A549 (cell line): Measurements from ENCODE around the gene TOE1. TPM values are rescaled to one million over a fixed set of nuclear protein-coding genes. Genes with fewer than 3 reads are reported as not detected.

Source experiments
- ATAC-seq, 2 experiments: fragments of 200-7000 bp in 1 of 2; fragments of >200 bp in 1 of 2; cut with Nextera tagmentation in 1 of 2; cut with Tn5 transposase in 1 of 2; 3 replicates each; pipeline versions ENCODE4 v1.8.0 to v1.9.1; 2018 to 2020; ENCODE audit warnings: mild to moderate bottlenecking in 1 of 2, moderate library complexity in 1 of 2
- CTCF ChIA-PET: fragments of 300-600 bp; sonication (Branson Sonifier 250); formaldehyde crosslinking; extraction: SDS; loops from one replicate; lab custom pipeline; 2021; ENCODE audit warnings: antibody characterized with exemption, inconsistent platforms; lab: Yijun Ruan, JAX
- POLR2A ChIA-PET: fragments of 350-600 bp; formaldehyde crosslinking; extraction: SDS; loops from one replicate; lab custom pipeline; 2021; ENCODE audit warnings: antibody characterized with exemption, inconsistent platforms; lab: Yijun Ruan, JAX
- DNase-seq, 2 experiments: peaks; one replicate each; pipeline versions ENCODE4 v3.0.0 to v3.0.0-alpha.2; 2011 to 2016; ENCODE audit warnings: low read depth in 1 of 2, low spot score in 1 of 2
- FAIRE-seq: peaks from 2 replicates; lab custom pipeline; 2011; peaks lifted over from hg19 to GRCh38; lab: Jason Lieb, UNC
- H3K27ac ChIP-seq, 2 experiments: fragments of >200 bp; sonication (Bioruptor Twin); formaldehyde crosslinking; 3 replicates each; pipeline ENCODE4 v1.5.1; 2016 to 2017
- H3K4me1 ChIP-seq: fragments of >200 bp; sonication (Bioruptor Twin); formaldehyde crosslinking; 3 replicates; pipeline ENCODE4 v1.6.1; 2016
- H3K4me2 ChIP-seq: fragments of >200 bp; sonication (Bioruptor Twin); formaldehyde crosslinking; 3 replicates; pipeline ENCODE4 v1.6.1; 2016
- H3K4me3 ChIP-seq: fragments of >200 bp; sonication (Bioruptor Twin); formaldehyde crosslinking; 3 replicates; pipeline ENCODE4 v1.5.1; 2016
- H3K9me3 ChIP-seq: fragments of >200 bp; sonication (Bioruptor Twin); formaldehyde crosslinking; 3 replicates; pipeline ENCODE4 v1.6.1; 2016
- BHLHE40 ChIP-seq: IDR thresholded peaks from 2 replicates; pipeline ENCODE4 v1.6.1; 2012; ENCODE audit warnings: low read depth, low read length, inconsistent platforms
- CBX8 ChIP-seq: fragments of 200-600 bp; sonication (generic); IDR thresholded peaks from 2 replicates; pipeline ENCODE4 v1.6.1; 2016
- CHD4 ChIP-seq: fragments of 200-600 bp; sonication (generic); IDR thresholded peaks from 2 replicates; pipeline ENCODE4 v1.6.1; 2016; ENCODE audit warnings: antibody characterized with exemption, mild to moderate bottlenecking, borderline replicate concordance
- FOSB ChIP-seq: fragments of 250-450 bp; sonication (Bioruptor Pico); IDR thresholded peaks from 2 replicates; pipeline ENCODE4 v1.5.0; 2020; ENCODE audit warnings: mild to moderate bottlenecking, moderate library complexity
- GATA3 ChIP-seq: IDR thresholded peaks from 2 replicates; pipeline ENCODE4 v1.6.1; 2012; ENCODE audit warnings: borderline replicate concordance
- HDAC2 ChIP-seq: fragments of 200-600 bp; sonication (generic); IDR thresholded peaks from 2 replicates; pipeline ENCODE4 v1.6.1; 2016
- HEYL ChIP-seq: fragments of 250-450 bp; sonication (Bioruptor Pico); IDR thresholded peaks from 2 replicates; pipeline ENCODE4 v1.8.0; 2021; ENCODE audit warnings: mild to moderate bottlenecking, moderate library complexity
- HOXA7 ChIP-seq: fragments of 250-450 bp; sonication (Bioruptor Pico); IDR thresholded peaks from 2 replicates; pipeline ENCODE4 v1.5.0; 2020; ENCODE audit warnings: mild to moderate bottlenecking, moderate library complexity
- HOXB5 ChIP-seq: fragments of 250-450 bp; sonication (Bioruptor Pico); IDR thresholded peaks from 2 replicates; pipeline ENCODE4 v1.5.0; 2020; ENCODE audit warnings: mild to moderate bottlenecking, moderate library complexity
- JUN ChIP-seq, 2 experiments: fragments of >200 bp; sonication (Bioruptor Twin); formaldehyde crosslinking; IDR thresholded peaks; 2 replicates in 1 of 2; 3 replicates in 1 of 2; pipeline ENCODE4 v1.6.1; 2016 to 2017
- JUNB ChIP-seq: fragments of >200 bp; sonication (Bioruptor Twin); formaldehyde crosslinking; IDR thresholded peaks from 2 replicates; pipeline ENCODE4 v1.6.1; 2016
- KDM1A ChIP-seq: fragments of 200-600 bp; sonication (generic); IDR thresholded peaks from 2 replicates; pipeline ENCODE4 v1.6.1; 2016; ENCODE audit warnings: low read depth, mild to moderate bottlenecking
- MAZ ChIP-seq: fragments of 150-350 bp; IDR thresholded peaks from 2 replicates; pipeline ENCODE4 v1.6.1; 2014; ENCODE audit warnings: antibody characterized with exemption, low read depth, low read length, borderline replicate concordance
- NFE2L2 ChIP-seq: fragments of 150-350 bp; conservative IDR thresholded peaks from 2 replicates; pipeline ENCODE4 v1.6.1; 2014; ENCODE audit warnings: low read length
- NPAS2 ChIP-seq: fragments of 250-450 bp; sonication (Bioruptor Pico); IDR thresholded peaks from 2 replicates; pipeline ENCODE4 v1.8.0; 2022; ENCODE audit warnings: mild to moderate bottlenecking, moderate library complexity, borderline replicate concordance
- NR3C1 ChIP-seq: fragments of >200 bp; sonication (Bioruptor Twin); formaldehyde crosslinking; IDR thresholded peaks from 3 replicates; pipeline ENCODE4 v1.6.1; 2017
- RARB ChIP-seq: fragments of 250-450 bp; sonication (Bioruptor Pico); IDR thresholded peaks from 2 replicates; pipeline ENCODE4 v1.8.0; 2021; ENCODE audit warnings: mild to moderate bottlenecking, moderate library complexity
- RFX5 ChIP-seq: fragments of 450-650 bp; IDR thresholded peaks from 2 replicates; pipeline ENCODE4 v1.7.1; 2014; ENCODE audit warnings: antibody characterized with exemption, mild to moderate bottlenecking, moderate library complexity
- ZNF302 ChIP-seq: fragments of 250-450 bp; sonication (Bioruptor Pico); IDR thresholded peaks from 2 replicates; pipeline ENCODE4 v1.9.0; 2021; ENCODE audit warnings: inconsistent platforms, mild to moderate bottlenecking, moderate library complexity
- WGBS: methylation state at CpG from one replicate; pipeline ENCODE4 v1.1.6; 2017; ENCODE audit errors: missing lambda C conversion rate; 5-methylcytosine and 5-hydroxymethylcytosine counted together
- polyA plus RNA-seq, 4 experiments: library from polyadenylated mRNA; depleted of rRNA in 3 of 4; stranded (reverse); fragments of >200 nt; fragmentation: RNase III in 1 of 4; extraction: RNeasy Plus Mini Kit Qiagen cat#74134 plus additional on column Dnase treatment in 1 of 4; gene quantifications; 2 replicates in 3 of 4; 3 replicates in 1 of 4; pipeline ENCODE4 v1.2.3, GENCODE V29; 2011 to 2017
- TF ChIP-seq, protein P1 (sequence below): IDR thresholded peaks from 2 replicates; pipeline ENCODE4 v1.6.1; 2012
- TF ChIP-seq, protein P2 (sequence below): fragments of 450-650 bp; IDR thresholded peaks from 2 replicates; pipeline ENCODE4 v1.6.1; 2014; ENCODE audit warnings: antibody characterized with exemption
- TF ChIP-seq, protein P3 (sequence below): fragments of 250-450 bp; sonication (Bioruptor Pico); IDR thresholded peaks from 2 replicates; pipeline ENCODE4 v1.5.0; 2020; ENCODE audit warnings: low read depth, mild to moderate bottlenecking, moderate library complexity
- TF ChIP-seq, protein P4 (sequence below): fragments of >200 bp; sonication (Bioruptor Twin); formaldehyde crosslinking; IDR thresholded peaks from 3 replicates; pipeline ENCODE4 v1.6.1; 2016
- TF ChIP-seq, protein P5 (sequence below): IDR thresholded peaks from 2 replicates; pipeline ENCODE4 v1.6.1; 2012
- TF ChIP-seq, protein P6 (sequence below): IDR thresholded peaks from 2 replicates; pipeline ENCODE4 v1.6.1; 2012; ENCODE audit warnings: low read depth, borderline replicate concordance

Gene TOE1
- polyA plus RNA-seq, 2 of the 4 experiments (the other 2 are of a cell fraction): 13.3 to 13.7 TPM

DNA sequence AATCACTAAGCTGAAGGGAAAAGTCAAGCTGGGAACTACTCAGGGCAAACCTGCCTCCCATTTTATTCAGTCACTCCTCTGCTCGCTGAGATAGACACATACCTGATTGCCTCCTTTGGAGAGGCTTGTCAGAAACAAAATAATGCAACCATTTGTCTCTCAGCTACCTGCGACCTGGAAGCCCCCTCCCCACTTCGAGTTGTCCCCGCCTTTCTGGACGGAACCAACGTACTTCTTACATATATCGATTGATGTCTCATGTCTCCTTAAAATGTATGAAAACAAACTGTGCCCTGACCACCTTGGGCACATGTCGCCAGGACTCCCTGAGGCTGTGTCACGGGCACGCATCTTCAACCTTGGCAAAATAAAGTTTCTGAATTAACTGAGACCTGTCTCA is 34.7 kb upstream of the TOE1 start:
- TF ChIP-seq RFX5 (no peak), HDAC2 (no peak), FOSB (CRISPR knock-in tag) (no peak), HOXA7 (no peak), BHLHE40 (no peak), NR3C1 (no peak)
- TF ChIP-seq, protein P1, sequence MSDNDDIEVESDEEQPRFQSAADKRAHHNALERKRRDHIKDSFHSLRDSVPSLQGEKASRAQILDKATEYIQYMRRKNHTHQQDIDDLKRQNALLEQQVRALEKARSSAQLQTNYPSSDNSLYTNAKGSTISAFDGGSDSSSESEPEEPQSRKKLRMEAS: no peak
- TF ChIP-seq, protein P2, sequence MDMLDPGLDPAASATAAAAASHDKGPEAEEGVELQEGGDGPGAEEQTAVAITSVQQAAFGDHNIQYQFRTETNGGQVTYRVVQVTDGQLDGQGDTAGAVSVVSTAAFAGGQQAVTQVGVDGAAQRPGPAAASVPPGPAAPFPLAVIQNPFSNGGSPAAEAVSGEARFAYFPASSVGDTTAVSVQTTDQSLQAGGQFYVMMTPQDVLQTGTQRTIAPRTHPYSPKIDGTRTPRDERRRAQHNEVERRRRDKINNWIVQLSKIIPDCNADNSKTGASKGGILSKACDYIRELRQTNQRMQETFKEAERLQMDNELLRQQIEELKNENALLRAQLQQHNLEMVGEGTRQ: no peak
- TF ChIP-seq, protein P3, sequence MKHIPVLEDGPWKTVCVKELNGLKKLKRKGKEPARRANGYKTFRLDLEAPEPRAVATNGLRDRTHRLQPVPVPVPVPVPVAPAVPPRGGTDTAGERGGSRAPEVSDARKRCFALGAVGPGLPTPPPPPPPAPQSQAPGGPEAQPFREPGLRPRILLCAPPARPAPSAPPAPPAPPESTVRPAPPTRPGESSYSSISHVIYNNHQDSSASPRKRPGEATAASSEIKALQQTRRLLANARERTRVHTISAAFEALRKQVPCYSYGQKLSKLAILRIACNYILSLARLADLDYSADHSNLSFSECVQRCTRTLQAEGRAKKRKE (CRISPR knock-in tag): no peak
- TF ChIP-seq, protein P4, sequence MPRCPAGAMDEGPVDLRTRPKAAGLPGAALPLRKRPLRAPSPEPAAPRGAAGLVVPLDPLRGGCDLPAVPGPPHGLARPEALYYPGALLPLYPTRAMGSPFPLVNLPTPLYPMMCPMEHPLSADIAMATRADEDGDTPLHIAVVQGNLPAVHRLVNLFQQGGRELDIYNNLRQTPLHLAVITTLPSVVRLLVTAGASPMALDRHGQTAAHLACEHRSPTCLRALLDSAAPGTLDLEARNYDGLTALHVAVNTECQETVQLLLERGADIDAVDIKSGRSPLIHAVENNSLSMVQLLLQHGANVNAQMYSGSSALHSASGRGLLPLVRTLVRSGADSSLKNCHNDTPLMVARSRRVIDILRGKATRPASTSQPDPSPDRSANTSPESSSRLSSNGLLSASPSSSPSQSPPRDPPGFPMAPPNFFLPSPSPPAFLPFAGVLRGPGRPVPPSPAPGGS: no peak
- TF ChIP-seq, all 56 proteins: peak for 0
- Histone ChIP-seq H3K27ac (no peak overlapping the region), H3K4me2 (no peak overlapping the region), H3K9me3 (no peaks in the 10 kb centered on the region), H3K4me1 (peaks cover 7% of the 10 kb centered on the region), H3K4me3 (no peak overlapping the region)
- CTCF ChIA-PET: interaction anchor here (17.3 kb wide), 1 partner anchor 293 kb away, joined by 488 read pairs; the partner anchor contains the start of genes HECTD3 and UROD
- 90% methylated on average over 10 of the region's 10 CpGs for WGBS
- ATAC-seq: no peak
- no peak for DNase-seq
- no peak for FAIRE-seq
- POLR2A ChIA-PET: interaction anchor here (1.7 kb wide), 1 partner anchor 35 kb away, joined by 3 read pairs; the partner anchor contains the start of genes MUTYH and TOE1

DNA sequence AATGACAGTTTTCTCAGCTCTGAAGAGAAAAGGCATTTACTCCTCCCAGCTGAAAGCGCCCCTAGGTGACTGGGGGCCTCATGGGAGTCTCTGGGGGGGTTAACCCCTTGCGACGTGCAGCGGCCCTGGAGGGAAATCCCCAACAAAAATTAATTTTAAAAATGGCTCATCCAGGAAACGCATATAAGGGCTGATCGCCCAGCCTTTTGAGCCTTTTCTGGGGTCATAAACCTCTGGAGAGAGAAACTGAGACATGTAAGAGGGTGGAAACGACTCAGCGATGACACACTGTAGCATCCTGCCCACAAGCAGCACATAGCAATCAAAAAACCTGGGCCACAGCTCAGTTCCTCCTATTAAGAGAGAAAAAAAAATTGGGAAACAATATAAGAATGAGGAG is 33.7 kb upstream of the TOE1 start:
- H3K4me1 ChIP-seq: peaks cover 7% of the 10 kb centered on the region
- ChIA-PET POLR2A (no interaction called here), CTCF (interaction anchor here (17.3 kb wide), 1 partner anchor 294 kb away, joined by 488 read pairs; the partner anchor contains the start of genes HECTD3 and UROD)
- no peak overlapping the region for H3K4me2 ChIP-seq
- no peak for DNase-seq
- H3K9me3 ChIP-seq: no peaks in the 10 kb centered on the region
- WGBS: 72% methylated on average over 8 of the region's 8 CpGs
- no peak for FAIRE-seq
- TF ChIP-seq, protein P5, sequence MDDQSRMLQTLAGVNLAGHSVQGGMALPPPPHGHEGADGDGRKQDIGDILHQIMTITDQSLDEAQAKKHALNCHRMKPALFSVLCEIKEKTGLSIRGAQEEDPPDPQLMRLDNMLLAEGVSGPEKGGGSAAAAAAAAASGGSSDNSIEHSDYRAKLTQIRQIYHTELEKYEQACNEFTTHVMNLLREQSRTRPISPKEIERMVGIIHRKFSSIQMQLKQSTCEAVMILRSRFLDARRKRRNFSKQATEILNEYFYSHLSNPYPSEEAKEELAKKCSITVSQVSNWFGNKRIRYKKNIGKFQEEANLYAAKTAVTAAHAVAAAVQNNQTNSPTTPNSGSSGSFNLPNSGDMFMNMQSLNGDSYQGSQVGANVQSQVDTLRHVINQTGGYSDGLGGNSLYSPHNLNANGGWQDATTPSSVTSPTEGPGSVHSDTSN: no peak
- no peak for TF ChIP-seq JUNB
- TF ChIP-seq RARB (CRISPR knock-in tag): no peak
- TF ChIP-seq, protein P6, sequence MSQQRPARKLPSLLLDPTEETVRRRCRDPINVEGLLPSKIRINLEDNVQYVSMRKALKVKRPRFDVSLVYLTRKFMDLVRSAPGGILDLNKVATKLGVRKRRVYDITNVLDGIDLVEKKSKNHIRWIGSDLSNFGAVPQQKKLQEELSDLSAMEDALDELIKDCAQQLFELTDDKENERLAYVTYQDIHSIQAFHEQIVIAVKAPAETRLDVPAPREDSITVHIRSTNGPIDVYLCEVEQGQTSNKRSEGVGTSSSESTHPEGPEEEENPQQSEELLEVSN: no peak
- TF ChIP-seq JUN (IDR thresholded peaks at IDR 0.05): no peak
- no peak for TF ChIP-seq GATA3
- no peak for TF ChIP-seq HOXB5 (CRISPR knock-in tag)
- no peak for TF ChIP-seq NFE2L2
- TF ChIP-seq KDM1A: no peak
- no peak for TF ChIP-seq MAZ
- ATAC-seq: no peak
- H3K4me3 ChIP-seq: no peak overlapping the region
- H3K27ac ChIP-seq: no peak overlapping the region

DNA sequence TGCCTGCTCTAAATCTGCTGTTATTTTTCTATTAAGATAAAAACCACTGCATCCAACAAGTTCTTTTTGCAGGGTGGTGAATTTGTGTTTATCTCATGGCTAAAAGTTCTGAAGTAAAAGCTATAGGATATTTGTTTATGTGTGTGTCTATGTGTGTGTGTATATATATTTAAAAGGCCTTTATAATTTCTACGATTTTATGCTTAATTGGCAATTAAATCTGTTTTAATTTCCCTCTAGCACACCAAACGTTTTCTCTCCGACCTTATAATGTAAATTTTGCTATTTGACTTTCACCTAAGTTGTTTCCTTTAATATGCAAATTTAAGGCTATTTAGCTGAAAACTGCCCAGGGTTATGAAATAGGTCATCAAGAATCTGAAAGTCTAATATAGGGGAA is 33.1 kb upstream of the TOE1 start:
- no peaks in the 10 kb centered on the region for H3K9me3 ChIP-seq
- CTCF ChIA-PET: interaction anchor here (17.3 kb wide), 1 partner anchor 295 kb away, joined by 488 read pairs; the partner anchor contains the start of genes HECTD3 and UROD
- no peak for ATAC-seq
- FAIRE-seq: no peak
- POLR2A ChIA-PET: no interaction called here
- WGBS: 43% methylated on average over 3 of the region's 3 CpGs
- no peak overlapping the region for H3K4me2 ChIP-seq
- no peak overlapping the region for H3K4me3 ChIP-seq
- no peak for TF ChIP-seq NPAS2 (CRISPR knock-in tag)
- TF ChIP-seq KDM1A: no peak
- TF ChIP-seq, protein P6: no peak
- TF ChIP-seq JUNB: no peak
- TF ChIP-seq CBX8: no peak
- no peak for TF ChIP-seq ZNF302
- TF ChIP-seq HEYL (CRISPR knock-in tag): no peak
- no peak for TF ChIP-seq CHD4
- TF ChIP-seq BHLHE40: no peak
- peaks cover 7% of the 10 kb centered on the region for H3K4me1 ChIP-seq
- no peak for DNase-seq
- no peak overlapping the region for H3K27ac ChIP-seq
